Endodermal cell (in vitro differentiated cells): ENCODE results near the gene RASD1. TPM values are rescaled to one million over a fixed set of nuclear protein-coding genes. Genes with fewer than 3 reads are reported as not detected.

ENCODE experiments used
- DNase-seq: peaks from one replicate; pipeline ENCODE4 v3.0.0-alpha.2; 2017
- H3K27ac ChIP-seq: 2 replicates; pipeline ENCODE4 v1.5.1; 2013; ENCODE audit warnings: mild to moderate bottlenecking, low read depth, low read length, moderate library complexity
- H3K27me3 ChIP-seq: 2 replicates; pipeline ENCODE4 v1.6.1; 2013; ENCODE audit warnings: mild to moderate bottlenecking, low read length, moderate library complexity; ENCODE audit not compliant: insufficient read depth, control insufficient read depth, poor library complexity, severe bottlenecking
- H3K36me3 ChIP-seq: 2 replicates; pipeline ENCODE4 v1.7.0; 2013; ENCODE audit warnings: mild to moderate bottlenecking, low read length, moderate library complexity; ENCODE audit not compliant: control insufficient read depth, insufficient read depth
- H3K4me1 ChIP-seq: one replicate; pipeline ENCODE4 v1.7.0; 2013; ENCODE audit warnings: low read length; ENCODE audit not compliant: control insufficient read depth, insufficient read depth
- H3K4me3 ChIP-seq: 2 replicates; pipeline ENCODE4 v1.5.1; 2013; ENCODE audit warnings: mild to moderate bottlenecking, low read length, moderate library complexity
- H3K9ac ChIP-seq: 2 replicates; pipeline ENCODE4 v1.6.1; 2013; ENCODE audit warnings: mild to moderate bottlenecking, low read length, moderate library complexity; ENCODE audit not compliant: poor library complexity, severe bottlenecking; ENCODE audit errors: extremely low read depth
- H3K9me3 ChIP-seq: 2 replicates; pipeline ENCODE4 v1.6.1; 2013; ENCODE audit warnings: mild to moderate bottlenecking, low read length, moderate library complexity; ENCODE audit not compliant: control insufficient read depth
- H3K27ac Mint-ChIP-seq: 2 replicates; pipeline ENCODE4 v1.8.0; 2020; ENCODE audit warnings: mixed read lengths
- H3K27me3 Mint-ChIP-seq: 2 replicates; pipeline ENCODE4 v1.8.0; 2021; ENCODE audit warnings: mild to moderate bottlenecking, mixed read lengths; ENCODE audit not compliant: insufficient read depth
- H3K36me3 Mint-ChIP-seq: 2 replicates; pipeline ENCODE4 v1.8.0; 2020; ENCODE audit warnings: low read depth, mixed read lengths
- H3K4me1 Mint-ChIP-seq: 2 replicates; pipeline ENCODE4 v1.8.0; 2020; ENCODE audit warnings: mixed read lengths
- H3K4me3 Mint-ChIP-seq: 2 replicates; pipeline ENCODE4 v1.8.0; 2020; ENCODE audit warnings: mild to moderate bottlenecking, moderate library complexity, mixed read lengths
- H3K9me3 Mint-ChIP-seq: 2 replicates; pipeline ENCODE4 v1.8.0; 2020; ENCODE audit warnings: mild to moderate bottlenecking, mixed read lengths
- WGBS, 2 experiments: methylation state at CpG; one replicate each; pipeline versions ENCODE4 v1.1.5 to v1.1.7; 2013; ENCODE audit warnings: missing lambda C conversion rate in 2 of 2, mixed read lengths in 1 of 2; ENCODE audit not compliant: insufficient coverage in 1 of 2, insufficient read length in 1 of 2; 5-methylcytosine and 5-hydroxymethylcytosine counted together
- total RNA-seq, 2 donors: library from RNA; stranded (reverse); fragmentation: NEBNext Ultra II Directional in 1 of 2; extraction: Animal tissue kit (Norgen Biotek cat#: 25700) in 1 of 2; gene quantifications; 2 replicates in 1 of 2; 3 replicates in 1 of 2; pipeline ENCODE4 v1.2.1, GENCODE V29; 2021
- TF ChIP-seq, protein P1 (sequence below): fragments of 200-600 bp; sonication (generic); conservative IDR thresholded peaks from 2 replicates; pipeline ENCODE4 v1.5.0; 2021; ENCODE audit warnings: antibody characterized with exemption, mild to moderate bottlenecking

Gene RASD1
- total RNA-seq, 2 donors from 2014 or later = 1.9 to 2.5 TPM

DNA sequence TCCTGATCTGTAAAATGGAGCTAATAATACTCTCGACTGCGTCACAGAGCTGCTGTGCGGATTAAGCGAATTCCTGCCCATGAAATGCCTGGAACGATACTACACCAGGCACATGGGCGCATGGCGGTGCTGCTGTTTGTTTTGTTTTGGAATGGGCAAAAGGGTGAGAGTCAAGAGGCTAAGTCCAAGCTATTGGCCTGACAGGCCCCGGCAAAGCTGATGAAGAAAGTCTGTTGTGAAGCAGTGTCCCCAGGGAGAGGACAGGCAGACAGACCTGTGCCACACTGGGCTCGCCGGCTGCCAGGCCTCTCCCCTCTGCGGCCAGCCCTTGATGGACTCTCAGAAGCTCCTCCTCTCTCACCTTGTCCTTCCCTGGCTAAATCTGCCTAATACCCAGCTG, 31.3 kb upstream of the RASD1 start:
- peaks cover 11% of the 10 kb centered on the region for H3K4me1 Mint-ChIP-seq

DNA sequence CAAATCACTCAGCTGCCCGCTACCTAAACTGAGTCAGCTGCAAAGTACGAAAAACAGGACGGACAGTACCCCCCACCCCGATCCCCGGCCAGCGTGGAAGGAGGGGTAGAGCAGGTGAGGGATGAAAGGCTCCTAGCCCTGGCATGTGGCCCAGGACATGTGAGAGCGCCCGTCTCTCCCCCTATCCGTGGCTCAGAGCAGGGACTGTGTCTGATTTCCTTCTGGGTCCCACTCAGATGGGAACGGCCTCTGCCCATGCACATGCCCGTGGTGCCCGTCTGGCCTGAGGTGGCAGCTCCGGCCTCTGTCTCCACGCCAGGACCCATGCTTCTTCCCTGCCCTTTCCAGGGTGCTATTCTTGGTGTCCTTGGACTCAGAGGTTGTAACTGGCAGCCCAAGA, 30.2 kb upstream of the RASD1 start:
- TF ChIP-seq, protein P1, sequence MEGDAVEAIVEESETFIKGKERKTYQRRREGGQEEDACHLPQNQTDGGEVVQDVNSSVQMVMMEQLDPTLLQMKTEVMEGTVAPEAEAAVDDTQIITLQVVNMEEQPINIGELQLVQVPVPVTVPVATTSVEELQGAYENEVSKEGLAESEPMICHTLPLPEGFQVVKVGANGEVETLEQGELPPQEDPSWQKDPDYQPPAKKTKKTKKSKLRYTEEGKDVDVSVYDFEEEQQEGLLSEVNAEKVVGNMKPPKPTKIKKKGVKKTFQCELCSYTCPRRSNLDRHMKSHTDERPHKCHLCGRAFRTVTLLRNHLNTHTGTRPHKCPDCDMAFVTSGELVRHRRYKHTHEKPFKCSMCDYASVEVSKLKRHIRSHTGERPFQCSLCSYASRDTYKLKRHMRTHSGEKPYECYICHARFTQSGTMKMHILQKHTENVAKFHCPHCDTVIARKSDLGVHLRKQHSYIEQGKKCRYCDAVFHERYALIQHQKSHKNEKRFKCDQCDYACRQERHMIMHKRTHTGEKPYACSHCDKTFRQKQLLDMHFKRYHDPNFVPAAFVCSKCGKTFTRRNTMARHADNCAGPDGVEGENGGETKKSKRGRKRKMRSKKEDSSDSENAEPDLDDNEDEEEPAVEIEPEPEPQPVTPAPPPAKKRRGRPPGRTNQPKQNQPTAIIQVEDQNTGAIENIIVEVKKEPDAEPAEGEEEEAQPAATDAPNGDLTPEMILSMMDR = no peak
- no peaks in the 10 kb centered on the region for H3K9me3 ChIP-seq
- Mint-ChIP-seq H3K27me3 (no peaks in the 10 kb centered on the region), H3K4me1 (peaks cover 17% of the 10 kb centered on the region), H3K4me3 (no peak overlapping the region), H3K9me3 (peaks cover 7% of the 10 kb centered on the region), H3K36me3 (peaks cover 5% of the 10 kb centered on the region), H3K27ac (peak overlapping the region; percentile 52)
- H3K27me3 ChIP-seq = no peaks in the 10 kb centered on the region
- no peaks in the 10 kb centered on the region for H3K36me3 ChIP-seq
- WGBS, 2 experiments = 85 to 89% methylated on average over 14 of the region's 14 CpGs
- no peak overlapping the region for H3K27ac ChIP-seq
- H3K9ac ChIP-seq = no peak overlapping the region
- H3K4me1 ChIP-seq = peaks cover 13% of the 10 kb centered on the region
- H3K4me3 ChIP-seq = no peak overlapping the region
- no peak for DNase-seq

More for the DNA sequence above, 31.3 kb upstream of the RASD1 start:
- Histone ChIP-seq H3K4me3 (no peak overlapping the region), H3K9ac (no peak overlapping the region), H3K36me3 (no peaks in the 10 kb centered on the region), H3K4me1 (peaks cover 10% of the 10 kb centered on the region), H3K27me3 (no peaks in the 10 kb centered on the region), H3K27ac (no peak overlapping the region), H3K9me3 (no peaks in the 10 kb centered on the region)
- Mint-ChIP-seq H3K4me3 (no peak overlapping the region), H3K36me3 (peaks cover 5% of the 10 kb centered on the region), H3K9me3 (peaks cover 7% of the 10 kb centered on the region), H3K27ac (no peak overlapping the region), H3K27me3 (no peaks in the 10 kb centered on the region)
- 94 to 95% methylated on average over 8 to 11 of the region's 11 CpGs for WGBS, 2 experiments
- TF ChIP-seq, protein P1 = no peak
- DNase-seq = no peak

DNA sequence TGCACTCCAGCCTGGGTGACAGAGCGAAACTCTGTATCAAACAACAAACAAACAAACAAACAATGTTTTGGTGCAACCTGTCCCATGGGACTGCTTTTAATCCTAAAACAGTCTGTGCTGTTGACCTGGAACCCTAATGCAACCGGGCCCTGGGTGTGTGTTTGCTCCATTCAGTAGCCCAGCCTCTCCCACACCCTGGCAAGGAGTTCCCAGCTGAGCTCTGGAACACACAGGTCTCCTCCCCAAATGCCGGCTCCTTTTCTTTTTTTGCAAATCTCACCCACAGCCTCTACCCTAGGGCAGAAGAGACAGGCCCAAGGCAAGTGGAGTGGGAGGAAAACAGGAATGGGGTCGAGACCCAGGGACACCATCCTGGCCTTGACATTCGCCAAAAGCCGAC, 29.8 kb upstream of the RASD1 start:
- no peak for DNase-seq
- Histone ChIP-seq H3K36me3 (no peaks in the 10 kb centered on the region), H3K27ac (no peak overlapping the region), H3K9ac (no peak overlapping the region), H3K27me3 (no peaks in the 10 kb centered on the region), H3K4me1 (peaks cover 13% of the 10 kb centered on the region), H3K4me3 (no peak overlapping the region), H3K9me3 (no peaks in the 10 kb centered on the region)
- peaks cover 5% of the 10 kb centered on the region for H3K36me3 Mint-ChIP-seq
- WGBS, 2 experiments = 93 to 94% methylated on average over 5 to 6 of the region's 6 CpGs
- no peak overlapping the region for H3K27ac Mint-ChIP-seq
- no peak overlapping the region for H3K4me3 Mint-ChIP-seq
- TF ChIP-seq, protein P1 = no peak
- H3K27me3 Mint-ChIP-seq = no peaks in the 10 kb centered on the region
- peaks cover 7% of the 10 kb centered on the region for H3K9me3 Mint-ChIP-seq
- H3K4me1 Mint-ChIP-seq = peaks cover 17% of the 10 kb centered on the region
